Measurements from ENCODE around the gene KLRD1. TPM values are rescaled to one million over a fixed set of nuclear protein-coding genes. Genes with fewer than 3 reads are reported as not detected.
A peak's percentile ranks its signal among the peaks of the same experiment; 100 is the strongest.
"Not testable (repeated sequence)": the region's sequence is repeated elsewhere in the genome, so short reads cannot be mapped to it uniquely, and the experiment has no call there.

KLRD1 gene
- total and polyA plus RNA-seq, 10 donors, result 1.7 to 60.3 (median 29.0) TPM

DNA sequence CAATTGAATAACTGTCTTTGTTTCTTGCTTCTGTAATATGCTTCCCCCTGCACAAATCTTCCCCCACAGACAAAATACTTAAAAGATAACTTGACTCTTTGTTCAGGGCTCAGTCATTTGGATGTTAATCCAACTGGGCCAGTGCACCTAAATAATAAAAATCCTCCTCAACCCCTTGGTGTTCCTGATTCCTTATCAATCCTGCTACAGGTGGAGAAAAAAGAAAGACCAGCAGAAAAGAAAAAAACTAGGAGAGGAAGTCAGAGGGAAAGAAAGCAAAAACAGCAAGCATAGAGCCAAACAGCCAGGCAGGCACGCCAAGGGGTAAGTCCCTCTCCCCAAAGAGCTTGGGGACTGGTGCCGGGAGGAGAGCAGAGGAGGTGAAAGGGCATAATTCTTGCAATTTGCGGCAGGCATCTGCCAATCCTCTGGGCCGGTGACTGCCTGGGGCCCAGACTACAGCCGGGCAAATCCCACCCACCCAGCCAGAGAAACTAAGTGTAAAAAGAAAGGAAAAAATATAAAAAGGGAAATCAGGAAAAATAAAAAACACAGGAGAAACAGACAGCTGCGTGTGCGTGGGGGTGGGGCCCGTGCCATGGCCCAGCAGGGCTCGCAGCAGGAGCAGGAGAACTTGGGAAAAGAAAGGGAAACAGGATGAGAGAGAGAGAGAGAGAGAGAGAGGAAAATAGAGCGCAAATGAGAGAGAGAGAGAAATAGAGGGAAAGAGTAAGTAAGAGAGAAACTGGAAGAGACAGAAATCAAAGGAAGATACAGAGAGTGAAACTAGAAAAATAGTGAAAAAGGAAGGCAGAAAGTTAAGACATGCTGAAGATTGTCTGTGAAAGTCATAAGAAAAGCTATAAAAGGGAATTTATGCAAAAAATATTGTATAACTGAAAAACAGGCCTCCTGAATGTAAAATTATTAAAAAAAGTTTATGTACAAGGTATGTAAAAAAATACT lies 60.8 kb downstream of the KLRD1 start:
- Histone ChIP-seq H3K4me3 (no peak overlapping the region), H3K4me1 (peaks cover 11 to 90% (median 44%) of the 10 kb centered on the region in 6 donors), H3K36me3 (no peaks in the 10 kb centered on the region), H3K9me3 (peaks cover 0 to 10% (median 0%) of the 10 kb centered on the region in 8 donors), H3K27me3 (replicated peaks in 1 of 7) (no peaks in the 10 kb centered on the region), H3K27ac (peak overlapping the region in 6 of 8 donors; percentile 19 to 69 (median 39))
- 64 to 88% (median 87%) methylated on average over 10 of the region's 10 CpGs for WGBS, 5 donors
- TF ChIP-seq POLR2A (IDR thresholded peaks at IDR 0.05) (no peak), POLR2AphosphoS5 (IDR thresholded peaks at IDR 0.05) (no peak)
- TF ChIP-seq, protein P1, sequence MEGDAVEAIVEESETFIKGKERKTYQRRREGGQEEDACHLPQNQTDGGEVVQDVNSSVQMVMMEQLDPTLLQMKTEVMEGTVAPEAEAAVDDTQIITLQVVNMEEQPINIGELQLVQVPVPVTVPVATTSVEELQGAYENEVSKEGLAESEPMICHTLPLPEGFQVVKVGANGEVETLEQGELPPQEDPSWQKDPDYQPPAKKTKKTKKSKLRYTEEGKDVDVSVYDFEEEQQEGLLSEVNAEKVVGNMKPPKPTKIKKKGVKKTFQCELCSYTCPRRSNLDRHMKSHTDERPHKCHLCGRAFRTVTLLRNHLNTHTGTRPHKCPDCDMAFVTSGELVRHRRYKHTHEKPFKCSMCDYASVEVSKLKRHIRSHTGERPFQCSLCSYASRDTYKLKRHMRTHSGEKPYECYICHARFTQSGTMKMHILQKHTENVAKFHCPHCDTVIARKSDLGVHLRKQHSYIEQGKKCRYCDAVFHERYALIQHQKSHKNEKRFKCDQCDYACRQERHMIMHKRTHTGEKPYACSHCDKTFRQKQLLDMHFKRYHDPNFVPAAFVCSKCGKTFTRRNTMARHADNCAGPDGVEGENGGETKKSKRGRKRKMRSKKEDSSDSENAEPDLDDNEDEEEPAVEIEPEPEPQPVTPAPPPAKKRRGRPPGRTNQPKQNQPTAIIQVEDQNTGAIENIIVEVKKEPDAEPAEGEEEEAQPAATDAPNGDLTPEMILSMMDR (IDR thresholded peaks at IDR 0.05 in 8 of 11, conservative IDR thresholded peaks at IDR 0.05 in 3 of 11), result no peak
- intact Hi-C loops (cut with DNase I; ENCODE audit: low total_unique reads), result no loop called here
- no peak for DNase-seq

DNA sequence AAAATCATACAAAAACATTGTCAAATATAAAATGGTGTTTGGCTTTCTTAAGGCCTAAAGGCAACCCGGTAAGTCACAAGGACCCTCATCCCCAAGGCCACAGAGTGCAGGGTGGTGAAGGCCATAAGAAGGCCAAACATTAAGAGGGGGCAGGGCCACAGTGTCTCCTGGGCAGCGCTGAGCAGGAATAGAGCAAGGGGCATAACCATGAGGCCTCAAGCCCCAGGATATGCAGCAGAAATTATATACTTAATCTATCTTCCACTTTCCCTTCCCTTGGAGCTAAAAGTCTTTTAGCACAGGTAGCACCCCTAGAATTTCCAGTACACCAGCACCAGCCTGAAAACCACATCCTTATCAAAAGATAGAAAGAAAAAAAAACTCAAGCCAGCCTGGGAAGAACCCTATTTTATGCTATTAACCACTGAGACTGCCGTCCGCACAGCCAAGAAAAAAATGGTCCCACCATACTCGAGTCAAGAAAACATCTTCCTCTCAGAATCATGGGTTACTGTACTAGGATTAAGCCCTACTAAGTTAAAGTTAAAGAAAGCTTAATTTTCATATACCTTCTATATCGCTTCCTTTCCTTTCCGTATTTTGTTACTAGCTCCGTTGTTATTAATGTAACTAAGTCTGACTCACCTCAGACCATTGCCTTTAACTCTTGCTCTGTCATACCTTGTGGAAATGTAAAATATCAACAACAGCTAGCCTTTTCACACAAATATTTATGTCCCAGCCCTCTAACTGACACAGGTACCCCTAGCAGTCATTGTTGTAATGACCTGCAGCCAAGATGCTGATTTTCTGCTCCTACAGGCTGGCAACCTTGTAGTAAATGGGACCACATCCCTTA lies 62.1 kb downstream of the KLRD1 start:
- Histone ChIP-seq H3K36me3 (no peaks in the 10 kb centered on the region), H3K4me1 (peaks cover 5 to 92% (median 37%) of the 10 kb centered on the region in 6 donors), H3K4me3 (no peak overlapping the region), H3K27me3 (replicated peaks in 1 of 7) (no peaks in the 10 kb centered on the region), H3K9me3 (peaks cover 0 to 10% (median 0%) of the 10 kb centered on the region in 8 donors), H3K27ac (peak overlapping the region in 4 of 8 donors; percentile 5 to 53 (median 20))
- TF ChIP-seq POLR2AphosphoS5 (IDR thresholded peaks at IDR 0.05) (no peak), POLR2A (IDR thresholded peaks at IDR 0.05) (no peak)
- TF ChIP-seq, protein P1 (IDR thresholded peaks at IDR 0.05 in 8 of 11, conservative IDR thresholded peaks at IDR 0.05 in 3 of 11), result no peak
- intact Hi-C loops (cut with DNase I; ENCODE audit: low total_unique reads), result no loop called here
- no peak for DNase-seq
- WGBS, 5 donors, result 80 to 91% (median 86%) methylated on average over 8 of the region's 8 CpGs

DNA sequence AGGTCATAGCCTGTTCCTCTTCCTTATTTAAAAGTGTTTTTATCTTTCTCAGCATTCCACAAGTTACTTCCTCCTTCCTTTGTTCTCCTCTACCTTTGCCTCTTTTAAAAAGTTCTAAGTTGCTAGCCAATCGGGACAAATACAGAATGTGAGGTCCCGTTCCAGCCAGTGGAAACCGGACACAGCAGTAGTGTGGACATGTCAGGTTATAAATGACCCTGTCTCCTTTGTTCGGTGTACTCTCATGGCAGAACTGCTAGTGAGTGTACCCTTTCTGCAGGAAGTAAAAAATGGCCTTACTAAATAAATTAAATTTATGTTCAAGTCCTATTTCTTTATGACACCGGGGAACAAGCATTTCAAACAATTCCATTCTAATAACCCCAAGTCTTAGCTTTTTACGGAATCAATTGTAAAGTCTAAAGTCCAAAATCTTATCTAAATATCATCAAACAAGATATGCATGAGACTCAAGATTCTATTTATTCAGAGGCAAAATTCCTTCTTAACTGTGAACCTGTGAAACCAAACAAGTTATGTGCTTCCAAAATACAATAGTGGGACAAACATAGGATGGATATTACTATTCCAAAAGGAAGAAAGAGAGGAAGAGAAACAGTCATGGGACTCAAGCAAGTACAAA lies 64.3 kb downstream of the KLRD1 start:
- intact Hi-C loops (cut with DNase I; ENCODE audit: low total_unique reads); H3K27me3 ChIP-seq (replicated peaks in 1 of 7); H3K36me3 ChIP-seq; H3K9me3 ChIP-seq; DNase-seq; H3K4me3 ChIP-seq: not testable (repeated sequence)
- WGBS, 5 donors, result 45 to 60% (median 51%) methylated on average over 6 of the region's 6 CpGs
- H3K27ac ChIP-seq, result peak overlapping the region in 4 of 8 donors; percentile 18 to 58 (median 28)
- peaks cover 0 to 82% (median 28%) of the 10 kb centered on the region in 6 donors for H3K4me1 ChIP-seq

DNA sequence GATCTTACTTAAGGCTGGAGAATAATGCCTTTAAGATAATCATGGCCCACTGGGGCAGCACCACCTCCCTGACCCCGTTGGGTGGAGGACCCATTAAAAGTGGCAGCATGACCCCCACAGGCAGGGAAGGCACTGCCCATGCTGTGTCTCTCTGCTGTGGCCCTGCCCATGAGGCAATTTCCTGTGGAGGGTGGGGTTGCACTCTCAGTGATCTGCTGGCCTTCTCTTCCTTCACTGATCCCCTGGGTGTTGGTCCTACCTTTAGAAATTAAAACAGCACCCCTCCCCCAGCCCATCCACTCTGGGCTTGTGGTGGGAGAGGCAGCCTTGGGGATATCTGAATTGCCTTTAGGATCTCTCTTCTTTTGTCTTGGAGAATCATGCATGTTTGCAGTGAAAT lies 64.9 kb downstream of the KLRD1 start:
- peaks cover 0 to 78% (median 26%) of the 10 kb centered on the region in 6 donors for H3K4me1 ChIP-seq
- DNase-seq, result no peak

More for the DNA sequence above, 64.9 kb downstream of the KLRD1 start:
- TF ChIP-seq POLR2AphosphoS5 (IDR thresholded peaks at IDR 0.05), result peak; percentile 15 to 51 (median 34)
- TF ChIP-seq, protein P1 (IDR thresholded peaks at IDR 0.05 in 8 of 11, conservative IDR thresholded peaks at IDR 0.05 in 3 of 11), result no peak
- no peak for TF ChIP-seq POLR2A (IDR thresholded peaks at IDR 0.05)
- Histone ChIP-seq H3K9me3 (peaks cover 0 to 9% (median 0%) of the 10 kb centered on the region in 8 donors), H3K36me3 (no peaks in the 10 kb centered on the region), H3K27ac (peak overlapping the region in 5 of 8 donors; percentile 18 to 58 (median 22)), H3K4me3 (no peak overlapping the region), H3K27me3 (replicated peaks in 1 of 7) (no peaks in the 10 kb centered on the region)
- 13 to 31% (median 25%) methylated on average over 1 of the region's 1 CpG for WGBS, 5 donors
- intact Hi-C loops (cut with DNase I; ENCODE audit: low total_unique reads), result no loop called here
